Activated naive CD4-positive, alpha-beta T cell treated with anti-CD3 and anti-CD28 coated beads, Interleukin-2, amount 10 ng/mL, durations not matched to agents 7 days and 5 days (primary cell): ENCODE results near the gene NEK5.
"Not testable (repeated sequence)": the region's sequence is repeated elsewhere in the genome, so short reads cannot be mapped to it uniquely, and the experiment has no call there.

Experiments
- CTCF ChIA-PET: fragments of 350-600 bp; sonication (Branson Sonifier 250); formaldehyde crosslinking; loops from one replicate; lab custom pipeline; 2021; ENCODE audit warnings: antibody characterized with exemption; lab: Charles Lee
- DNase-seq: peaks from one replicate; pipeline ENCODE4 v3.0.0-alpha.2; 2020
- H3K27ac Mint-ChIP-seq: one replicate; pipeline ENCODE4 v1.8.0; 2021; ENCODE audit warnings: mild to moderate bottlenecking, moderate library complexity, mixed read lengths
- H3K27me3 Mint-ChIP-seq: one replicate; pipeline ENCODE4 v1.8.0; 2021; ENCODE audit warnings: mild to moderate bottlenecking, mixed read lengths
- H3K36me3 Mint-ChIP-seq: one replicate; pipeline ENCODE4 v1.8.0; 2021; ENCODE audit warnings: mixed read lengths
- H3K4me1 Mint-ChIP-seq: one replicate; pipeline ENCODE4 v1.8.0; 2021; ENCODE audit warnings: mixed read lengths
- H3K4me3 Mint-ChIP-seq: one replicate; pipeline ENCODE4 v1.8.0; 2021; ENCODE audit warnings: mild to moderate bottlenecking, moderate library complexity, mixed read lengths
- H3K9me3 Mint-ChIP-seq: one replicate; pipeline ENCODE4 v1.8.0; 2021; ENCODE audit warnings: mixed read lengths

Gene NEK5

DNA sequence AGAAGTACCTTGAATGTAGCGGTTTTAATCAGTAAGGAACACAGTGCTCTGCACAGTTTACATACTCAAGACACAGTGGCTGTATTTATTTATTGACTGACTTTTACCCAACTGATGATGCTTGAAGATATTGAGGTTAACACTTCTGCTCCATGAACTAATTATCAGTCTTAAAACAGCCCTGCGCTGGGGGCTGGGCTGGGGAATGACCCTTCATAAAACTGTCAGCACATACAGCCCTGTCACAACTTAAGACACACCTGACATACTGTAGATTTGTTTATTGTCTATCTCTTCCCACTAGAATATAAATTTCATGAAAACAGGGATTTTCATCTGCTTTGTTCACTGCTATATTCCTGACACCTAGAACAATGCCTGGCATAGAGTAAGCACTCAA, 10.8 kb downstream of the NEK5 start:
- DNase-seq, result no peak
- H3K4me1 Mint-ChIP-seq, result no peaks in the 10 kb centered on the region
- no peak overlapping the region for H3K27ac Mint-ChIP-seq
- no peaks in the 10 kb centered on the region for H3K36me3 Mint-ChIP-seq
- H3K9me3 Mint-ChIP-seq, result no peaks in the 10 kb centered on the region
- no peak overlapping the region for H3K4me3 Mint-ChIP-seq
- CTCF ChIA-PET, result interaction anchor here (2.1 kb wide), 1 partner anchor 9 kb away, joined by 7 read pairs; no protein-coding TSS in a partner anchor
- H3K27me3 Mint-ChIP-seq, result peaks cover 15% of the 10 kb centered on the region

DNA sequence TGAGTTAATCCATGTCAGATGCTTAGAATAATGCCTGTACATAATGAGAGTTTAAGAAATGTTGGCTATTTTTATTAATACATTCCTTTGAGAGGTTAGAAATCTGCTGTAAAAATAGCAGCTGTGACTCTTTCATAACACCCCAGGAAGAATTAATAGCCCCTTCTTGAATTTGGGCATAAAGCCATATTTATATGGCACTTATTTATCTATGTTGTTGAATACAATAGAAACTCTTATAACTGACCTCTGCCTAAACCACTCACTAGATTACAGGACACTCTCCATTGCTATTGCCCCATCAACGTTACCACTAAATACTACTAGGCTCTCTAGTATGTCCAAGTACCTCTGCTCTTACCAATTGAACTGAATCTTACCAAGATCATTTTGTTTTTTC, 16.3 kb downstream of the NEK5 start:
- CTCF ChIA-PET, result no interaction called here
- H3K36me3 Mint-ChIP-seq, result no peaks in the 10 kb centered on the region

DNA sequence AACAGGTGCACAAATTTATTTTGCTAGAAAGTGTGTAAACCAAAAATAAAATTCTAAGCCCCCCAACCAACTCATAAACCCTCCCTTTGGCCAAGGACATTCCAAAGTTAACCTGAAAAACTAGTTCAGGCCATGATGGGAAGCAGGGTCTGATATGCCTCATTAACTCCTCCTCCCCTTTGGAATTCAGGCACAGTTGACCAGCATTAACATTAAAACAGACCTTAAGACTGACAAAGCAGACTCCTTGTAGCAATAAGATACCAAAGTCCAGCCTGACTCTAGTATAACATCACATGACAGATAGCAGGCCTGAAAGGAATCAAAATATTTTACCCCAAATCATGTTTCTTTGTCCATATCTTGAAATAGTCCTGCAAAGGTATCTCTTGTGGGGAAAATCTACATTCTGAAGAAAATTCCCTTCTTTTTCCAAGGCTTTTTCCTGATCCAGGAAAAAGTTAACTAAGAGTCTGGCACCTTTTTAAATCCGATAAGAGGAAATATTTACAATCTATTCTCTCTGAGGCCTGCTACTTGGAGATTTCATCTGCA, 19.7 kb downstream of the NEK5 start:
- no peak for DNase-seq
- Mint-ChIP-seq H3K36me3 (no peaks in the 10 kb centered on the region), H3K9me3 (no peaks in the 10 kb centered on the region), H3K27ac (no peak overlapping the region), H3K27me3 (peaks cover 18% of the 10 kb centered on the region), H3K4me3 (no peak overlapping the region), H3K4me1 (no peaks in the 10 kb centered on the region)
- CTCF ChIA-PET, result no interaction called here

More for the DNA sequence above, 16.3 kb downstream of the NEK5 start:
- no peak for DNase-seq
- peaks cover 20% of the 10 kb centered on the region for H3K27me3 Mint-ChIP-seq
- H3K4me3 Mint-ChIP-seq, result no peak overlapping the region
- H3K4me1 Mint-ChIP-seq, result no peaks in the 10 kb centered on the region
- H3K9me3 Mint-ChIP-seq, result no peaks in the 10 kb centered on the region
- H3K27ac Mint-ChIP-seq, result no peak overlapping the region

DNA sequence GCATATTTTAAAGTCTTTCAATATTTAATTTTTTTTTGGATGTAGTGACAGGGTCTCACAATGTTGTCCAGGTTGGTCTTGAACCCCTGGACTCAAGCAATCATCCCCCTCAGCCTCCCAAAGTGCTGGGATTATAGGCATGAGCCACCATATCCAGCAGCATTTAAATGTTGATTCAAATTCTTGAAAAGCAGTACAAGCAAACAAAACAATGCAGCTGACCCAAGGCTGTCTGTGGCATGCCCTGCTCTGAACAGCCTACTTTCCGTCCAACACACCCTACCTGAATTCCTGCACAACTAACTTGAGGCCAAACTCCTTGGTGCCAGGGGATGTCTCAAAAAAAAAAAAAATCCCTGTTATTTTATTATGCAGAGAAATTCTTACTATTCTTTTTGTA, 23.0 kb downstream of the NEK5 start:
- Mint-ChIP-seq H3K27ac (no peak overlapping the region), H3K27me3 (peaks cover 16% of the 10 kb centered on the region), H3K36me3 (no peaks in the 10 kb centered on the region), H3K9me3 (no peaks in the 10 kb centered on the region), H3K4me1 (no peaks in the 10 kb centered on the region), H3K4me3 (no peak overlapping the region)
- CTCF ChIA-PET, result interaction anchor here (1.5 kb wide), 1 partner anchor 22 kb away, joined by 3 read pairs; no protein-coding TSS in a partner anchor
- no peak for DNase-seq

DNA sequence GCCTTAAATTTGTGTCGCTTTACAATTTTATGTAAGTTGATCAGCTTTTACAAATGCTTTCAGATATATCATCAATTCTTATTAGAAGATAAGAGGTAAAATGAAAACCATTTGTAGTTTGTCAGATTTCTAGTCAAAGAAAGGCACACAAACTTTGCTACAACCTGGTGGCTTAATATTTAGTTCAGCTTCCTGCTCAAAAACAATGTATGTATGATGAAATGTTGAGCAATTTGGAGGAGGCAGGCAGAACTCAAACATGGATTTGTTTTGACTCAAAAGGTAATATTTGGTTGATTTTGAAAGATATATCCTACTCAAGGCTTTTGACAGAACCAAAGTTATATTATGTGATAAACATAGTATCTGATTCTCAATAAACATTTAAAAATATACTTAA, 24.2 kb downstream of the NEK5 start:
- Mint-ChIP-seq H3K9me3 (no peaks in the 10 kb centered on the region), H3K27ac (no peak overlapping the region), H3K27me3 (peaks cover 10% of the 10 kb centered on the region), H3K4me1 (no peaks in the 10 kb centered on the region), H3K36me3 (no peaks in the 10 kb centered on the region), H3K4me3 (no peak overlapping the region)
- CTCF ChIA-PET, result no interaction called here
- no peak for DNase-seq

DNA sequence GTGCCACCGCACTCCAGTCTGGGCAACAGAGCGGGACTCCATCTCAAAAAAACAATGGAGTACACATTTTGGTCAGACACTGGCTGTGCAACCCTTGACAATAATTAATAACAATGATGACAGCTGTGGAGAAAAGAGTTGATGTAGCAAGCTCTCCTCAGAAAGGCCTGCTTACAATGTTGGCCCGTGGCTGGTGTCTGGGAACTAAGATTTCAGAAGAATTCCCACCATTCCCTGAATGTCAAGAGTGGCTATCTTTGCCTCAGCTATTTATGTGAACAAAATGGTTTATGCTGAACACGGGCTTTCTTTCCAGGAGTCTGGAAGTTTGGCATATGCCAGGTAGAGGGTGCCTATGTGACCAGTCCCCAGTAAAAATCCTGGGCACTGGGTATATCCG, 25.5 kb downstream of the NEK5 start:
- no peak for DNase-seq
- Mint-ChIP-seq H3K27me3 (peaks cover 3% of the 10 kb centered on the region), H3K4me3 (no peak overlapping the region), H3K27ac (no peak overlapping the region), H3K9me3 (no peaks in the 10 kb centered on the region), H3K36me3 (no peaks in the 10 kb centered on the region), H3K4me1 (no peaks in the 10 kb centered on the region)
- CTCF ChIA-PET, result no interaction called here

DNA sequence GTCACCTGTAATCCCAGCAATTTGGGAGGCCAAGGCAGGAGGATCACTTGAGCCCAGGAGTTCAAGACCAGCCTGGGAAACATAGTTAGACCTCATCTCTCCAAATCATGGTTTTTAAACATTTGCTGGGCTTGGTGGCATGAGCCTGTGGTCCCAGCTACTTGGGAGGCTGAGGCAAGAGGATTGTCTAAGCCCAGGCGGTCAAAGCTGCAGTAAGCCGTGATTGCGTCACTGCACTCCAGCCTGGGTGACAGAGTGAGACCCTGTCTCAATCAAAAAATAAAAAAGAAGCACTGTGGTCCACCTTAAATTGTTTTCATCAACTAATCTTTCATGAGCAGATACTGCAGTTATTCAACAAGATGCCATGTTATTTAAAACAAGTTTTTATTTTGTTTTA, 26.4 kb downstream of the NEK5 start:
- H3K4me3 Mint-ChIP-seq, H3K36me3 Mint-ChIP-seq, H3K27me3 Mint-ChIP-seq, DNase-seq, H3K4me1 Mint-ChIP-seq, H3K9me3 Mint-ChIP-seq, H3K27ac Mint-ChIP-seq, CTCF ChIA-PET: not testable (repeated sequence)

DNA sequence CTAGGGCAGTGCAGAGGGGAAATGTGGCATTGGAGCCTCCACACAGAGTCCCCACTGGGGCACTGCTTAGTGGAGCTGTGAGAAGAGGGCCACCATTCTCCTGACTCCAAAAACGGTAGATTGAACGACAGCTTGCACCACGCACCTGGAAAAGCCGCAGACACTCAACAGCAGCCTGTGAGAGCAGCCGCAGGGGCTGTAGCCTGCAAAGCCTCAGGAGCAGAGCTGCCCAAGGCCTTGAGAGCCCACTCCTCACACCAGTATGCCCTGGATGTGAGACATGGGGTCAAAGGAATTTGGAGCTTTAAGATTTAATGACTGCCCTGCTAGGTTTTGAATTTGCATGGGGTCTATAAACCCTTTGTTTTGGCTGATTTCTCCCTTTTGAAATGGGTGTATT, 31.7 kb downstream of the NEK5 start:
- Mint-ChIP-seq H3K4me1 (no peaks in the 10 kb centered on the region), H3K4me3 (no peak overlapping the region), H3K9me3 (no peaks in the 10 kb centered on the region), H3K27ac (no peak overlapping the region), H3K27me3 (peaks cover 5% of the 10 kb centered on the region), H3K36me3 (no peaks in the 10 kb centered on the region)
- no peak for DNase-seq
- CTCF ChIA-PET, result no interaction called here

DNA sequence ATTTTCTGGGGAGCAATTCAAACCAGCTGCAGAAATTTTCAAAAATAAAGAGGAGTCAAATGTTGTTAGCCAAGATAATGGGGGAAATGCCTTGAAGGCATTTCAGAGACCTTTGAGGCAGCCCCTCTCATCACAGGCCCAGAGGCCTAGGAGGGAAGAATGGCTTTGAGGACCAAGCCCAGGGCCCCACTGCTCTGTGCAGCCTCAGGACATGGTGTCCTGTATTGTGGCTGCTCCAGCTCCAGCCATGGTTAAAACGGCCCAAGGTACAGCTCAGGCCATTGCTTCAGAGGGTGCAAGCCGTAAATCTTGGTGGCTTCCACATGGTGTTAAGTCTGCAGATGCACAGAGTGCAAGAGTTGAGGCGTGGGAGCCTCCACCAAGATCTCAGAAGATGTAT, 32.1 kb downstream of the NEK5 start:
- peak overlapping the region; percentile 20 for H3K27ac Mint-ChIP-seq
- H3K4me3 Mint-ChIP-seq, result no peak overlapping the region
- H3K27me3 Mint-ChIP-seq, result peaks cover 5% of the 10 kb centered on the region
- no peak for DNase-seq
- no peaks in the 10 kb centered on the region for H3K36me3 Mint-ChIP-seq
- H3K9me3 Mint-ChIP-seq, result no peaks in the 10 kb centered on the region
- CTCF ChIA-PET, result no interaction called here
- H3K4me1 Mint-ChIP-seq, result no peaks in the 10 kb centered on the region

DNA sequence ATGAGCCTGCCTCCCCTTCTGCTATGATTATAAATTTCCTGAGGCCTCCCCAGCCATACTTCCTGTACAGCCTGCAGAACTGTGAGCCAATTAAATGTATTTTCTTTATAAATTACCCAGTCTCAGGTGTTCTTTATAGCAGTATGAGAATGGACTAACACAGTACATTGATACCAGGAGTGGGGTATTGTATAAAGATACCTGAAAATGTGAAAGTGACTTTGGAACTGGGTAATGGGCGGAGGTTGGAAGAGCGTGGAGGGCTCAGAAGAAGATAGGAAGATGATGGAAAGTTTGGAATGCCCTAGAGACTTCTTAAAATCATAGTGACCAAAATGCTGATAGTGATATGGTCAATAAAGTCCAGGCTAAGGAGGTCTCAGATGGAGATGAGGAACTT, 32.8 kb downstream of the NEK5 start:
- peaks cover 5% of the 10 kb centered on the region for H3K27me3 Mint-ChIP-seq
- H3K4me3 Mint-ChIP-seq, result no peak overlapping the region
- CTCF ChIA-PET, result no interaction called here
- DNase-seq, result no peak
- H3K27ac Mint-ChIP-seq, result no peak overlapping the region
- H3K36me3 Mint-ChIP-seq, result no peaks in the 10 kb centered on the region
- H3K4me1 Mint-ChIP-seq, result no peaks in the 10 kb centered on the region
- H3K9me3 Mint-ChIP-seq, result no peaks in the 10 kb centered on the region

DNA sequence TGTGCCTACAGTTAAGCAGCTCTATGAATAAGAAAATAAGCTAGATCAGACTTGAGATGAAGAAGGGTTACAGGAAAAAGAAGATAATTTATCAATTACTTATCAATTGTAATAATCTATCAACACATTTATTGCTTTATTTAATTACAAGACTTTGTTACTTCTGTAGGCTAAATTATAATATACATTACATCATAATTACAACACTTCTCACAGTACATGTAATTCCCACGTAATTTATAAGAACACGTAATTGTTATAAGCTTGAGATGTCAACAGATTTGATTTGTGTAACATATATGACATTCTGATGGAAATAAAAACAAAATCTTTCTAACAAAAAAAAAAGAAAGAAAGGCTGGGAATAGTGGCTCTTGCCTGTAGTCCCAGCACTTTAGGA, 36.8 kb downstream of the NEK5 start:
- Mint-ChIP-seq H3K4me3 (no peak overlapping the region), H3K4me1 (no peaks in the 10 kb centered on the region), H3K9me3 (no peaks in the 10 kb centered on the region), H3K27me3 (peaks cover 9% of the 10 kb centered on the region), H3K36me3 (no peaks in the 10 kb centered on the region), H3K27ac (no peak overlapping the region)
- DNase-seq, result no peak
- CTCF ChIA-PET, result no interaction called here

DNA sequence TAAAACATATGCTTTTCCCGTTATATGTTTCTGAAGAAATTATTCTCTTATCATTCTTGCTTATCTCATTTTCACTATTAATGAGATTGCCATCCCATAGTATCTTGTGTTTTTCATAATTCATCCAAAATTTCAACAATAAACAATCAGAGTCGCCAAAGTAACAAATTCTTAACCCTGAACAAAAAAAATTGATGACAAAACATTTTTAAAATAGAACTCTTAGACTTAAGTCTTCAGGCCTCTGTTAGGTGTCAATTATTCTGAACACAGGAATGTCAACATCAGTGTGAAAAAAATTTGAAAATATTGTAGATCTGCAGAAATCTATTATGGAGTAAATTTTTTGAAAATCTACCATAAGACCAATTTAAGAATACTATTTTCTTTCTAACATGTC, 37.4 kb downstream of the NEK5 start:
- Mint-ChIP-seq H3K9me3 (no peaks in the 10 kb centered on the region), H3K4me1 (no peaks in the 10 kb centered on the region), H3K27ac (no peak overlapping the region), H3K27me3 (peaks cover 14% of the 10 kb centered on the region), H3K4me3 (no peak overlapping the region), H3K36me3 (no peaks in the 10 kb centered on the region)
- no peak for DNase-seq
- CTCF ChIA-PET, result interaction anchor here (0.7 kb wide), 1 partner anchor 242 kb away, joined by 4 read pairs; no protein-coding TSS in a partner anchor

DNA sequence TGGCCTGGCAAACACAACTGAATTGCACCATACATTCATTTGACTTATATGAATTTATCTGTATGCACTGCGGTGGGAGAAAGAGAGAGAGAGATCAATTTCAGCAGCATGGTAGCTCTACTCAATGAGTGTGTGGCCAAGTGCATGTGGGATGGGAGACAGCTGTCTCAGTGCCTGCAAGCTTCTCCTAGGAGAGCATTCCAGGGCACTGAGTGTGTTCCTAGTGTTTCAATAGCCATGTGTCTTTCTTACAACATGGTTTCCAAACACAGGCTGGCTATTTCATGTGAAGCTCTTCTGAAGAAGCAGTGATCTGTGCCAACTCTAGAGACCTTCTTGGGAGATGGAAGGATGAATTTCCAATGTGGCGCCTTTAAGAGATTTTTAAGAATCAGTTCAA, 43.5 kb downstream of the NEK5 start:
- no peaks in the 10 kb centered on the region for H3K36me3 Mint-ChIP-seq
- peaks cover 9% of the 10 kb centered on the region for H3K27me3 Mint-ChIP-seq
- no peaks in the 10 kb centered on the region for H3K9me3 Mint-ChIP-seq
- CTCF ChIA-PET, result no interaction called here
- DNase-seq, result no peak
- no peak overlapping the region for H3K4me3 Mint-ChIP-seq
- H3K27ac Mint-ChIP-seq, result no peak overlapping the region
- no peaks in the 10 kb centered on the region for H3K4me1 Mint-ChIP-seq

DNA sequence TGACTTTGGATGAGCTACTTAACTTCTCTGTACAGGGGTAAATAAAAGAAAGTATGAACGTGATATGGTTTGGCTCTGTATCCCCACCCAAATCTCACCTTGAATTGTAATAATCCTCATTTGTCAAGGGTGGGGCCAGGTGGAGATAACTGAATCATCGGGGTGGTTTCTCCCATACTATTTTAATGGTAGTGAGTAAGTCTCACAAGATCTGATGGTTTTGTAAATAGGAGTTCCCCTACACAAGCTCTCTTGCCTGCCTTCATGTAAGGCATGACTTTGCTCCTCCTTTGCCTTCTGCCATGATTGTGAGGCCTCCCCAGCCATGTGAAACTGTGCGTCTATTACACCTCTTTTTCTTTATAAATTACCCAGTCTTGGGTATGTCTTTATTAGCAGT, 43.9 kb downstream of the NEK5 start:
- H3K9me3 Mint-ChIP-seq, CTCF ChIA-PET, H3K4me1 Mint-ChIP-seq, H3K36me3 Mint-ChIP-seq, H3K27ac Mint-ChIP-seq, DNase-seq, H3K4me3 Mint-ChIP-seq, H3K27me3 Mint-ChIP-seq: not testable (repeated sequence)

DNA sequence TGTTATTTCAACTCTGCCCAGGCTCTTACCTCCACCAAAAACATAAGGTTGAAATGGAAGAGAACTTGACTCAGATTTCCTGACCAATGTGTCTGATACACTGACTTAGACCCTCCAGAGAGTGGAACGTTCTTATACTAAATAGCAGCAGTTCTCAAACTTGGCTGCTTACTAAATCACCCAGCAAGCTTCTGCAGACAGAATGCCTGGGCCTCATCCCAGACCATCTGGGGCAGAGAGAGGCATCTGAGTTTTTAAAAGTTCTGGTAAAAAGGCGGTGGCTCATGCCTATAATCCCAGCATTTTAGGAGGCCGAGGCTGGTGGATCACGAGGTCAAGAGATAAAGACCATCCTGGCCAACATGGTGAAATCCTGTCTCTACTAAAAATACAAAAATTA, 46.3 kb downstream of the NEK5 start:
- Mint-ChIP-seq H3K4me1 (no peaks in the 10 kb centered on the region), H3K4me3 (no peak overlapping the region), H3K27ac (no peak overlapping the region), H3K9me3 (no peaks in the 10 kb centered on the region), H3K36me3 (no peaks in the 10 kb centered on the region), H3K27me3 (peaks cover 4% of the 10 kb centered on the region)
- DNase-seq, result no peak
- CTCF ChIA-PET, result interaction anchor here (0.8 kb wide), 1 partner anchor 11 kb away, joined by 3 read pairs; no protein-coding TSS in a partner anchor

DNA sequence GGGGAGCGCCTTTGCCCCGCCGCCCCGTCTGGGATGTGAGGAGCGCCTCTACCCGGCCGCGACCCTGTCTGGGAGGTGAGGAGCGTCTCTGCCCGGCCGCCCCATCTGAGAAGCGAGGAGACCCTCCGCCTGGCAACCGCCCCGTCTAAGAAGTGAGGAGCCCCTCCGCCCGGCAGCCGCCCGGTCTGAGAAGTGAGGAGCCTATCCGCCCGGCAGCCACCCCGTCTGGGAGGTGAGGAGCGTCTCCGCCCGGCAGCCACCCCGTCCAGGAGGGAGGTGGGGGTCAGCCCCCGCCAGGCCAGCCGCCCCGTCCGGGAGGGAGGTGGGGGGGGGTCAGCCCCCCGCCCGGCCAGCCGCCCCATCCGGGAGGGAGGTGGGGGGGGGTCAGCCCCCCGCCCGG, 49.0 kb downstream of the NEK5 start:
- H3K4me1 Mint-ChIP-seq, CTCF ChIA-PET, H3K36me3 Mint-ChIP-seq, H3K27me3 Mint-ChIP-seq, DNase-seq, H3K9me3 Mint-ChIP-seq, H3K4me3 Mint-ChIP-seq, H3K27ac Mint-ChIP-seq: not testable (repeated sequence)
